IgD-negative memory B cell (primary cell): Measurements from ENCODE around the gene JADE2. TPM values are rescaled to one million over a fixed set of nuclear protein-coding genes. Genes with fewer than 3 reads are reported as not detected.

ENCODE experiments used
- H3K27ac Mint-ChIP-seq, 3 donors: one replicate each; pipeline ENCODE4 v1.8.0; 2020 to 2022; ENCODE audit warnings: mild to moderate bottlenecking in 3 of 3, mixed read lengths in 3 of 3, moderate library complexity in 1 of 3
- H3K27me3 Mint-ChIP-seq: one replicate; pipeline ENCODE4 v1.8.0; 2021; ENCODE audit warnings: mixed read lengths
- H3K36me3 Mint-ChIP-seq: one replicate; pipeline ENCODE4 v1.8.0; 2020; ENCODE audit warnings: mild to moderate bottlenecking, mixed read lengths
- H3K4me1 Mint-ChIP-seq, 3 donors: one replicate each; pipeline ENCODE4 v1.8.0; 2020 to 2022; ENCODE audit warnings: mixed read lengths in 3 of 3, mild to moderate bottlenecking in 1 of 3
- H3K4me3 Mint-ChIP-seq, 4 donors: one replicate each; pipeline ENCODE4 v1.8.0; 2020 to 2022; ENCODE audit warnings: mild to moderate bottlenecking in 4 of 4, mixed read lengths in 4 of 4, moderate library complexity in 3 of 4
- H3K9me3 Mint-ChIP-seq, 3 donors: one replicate each; pipeline ENCODE4 v1.8.0; 2020 to 2021; ENCODE audit warnings: mixed read lengths in 3 of 3, mild to moderate bottlenecking in 1 of 3
- polyA plus RNA-seq: library from polyadenylated mRNA; unstranded; fragments of 300-500 nt; fragmentation: Illumina TruSeq; gene quantifications from one replicate; pipeline ENCODE4 v1.2.3, GENCODE V29; 2021

The JADE2 gene
- polyA plus RNA-seq, 1 donor from 2014 or later, result 46.7 TPM

DNA sequence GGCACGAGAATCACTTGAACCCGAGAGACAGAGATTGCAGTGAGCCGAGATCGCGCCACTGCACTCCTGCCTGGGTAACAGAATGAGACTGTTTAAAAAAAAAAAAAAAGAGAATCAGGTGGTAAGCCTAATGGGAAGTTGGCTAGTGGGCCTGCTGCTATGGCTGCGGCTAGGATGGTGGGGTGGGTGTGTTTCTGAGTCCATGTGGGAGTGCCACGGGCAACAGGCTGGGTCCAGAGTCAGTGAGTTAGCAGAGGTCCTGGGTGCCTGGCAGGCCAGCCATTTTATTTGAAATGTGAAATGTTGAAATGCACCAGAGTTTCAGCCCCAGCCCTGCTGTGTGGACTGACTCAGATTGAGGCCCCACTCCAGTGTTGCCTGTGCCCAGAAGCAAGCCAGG is 37.8 kb downstream of the JADE2 start:
- no peaks in the 10 kb centered on the region for H3K36me3 Mint-ChIP-seq
- peaks cover 3 to 6% (median 4%) of the 10 kb centered on the region in 3 donors for H3K4me1 Mint-ChIP-seq
- no peak overlapping the region for H3K4me3 Mint-ChIP-seq
- peak overlapping the region in 2 of 3 donors; percentile 31 to 82 for H3K27ac Mint-ChIP-seq
- H3K27me3 Mint-ChIP-seq, result no peaks in the 10 kb centered on the region
- H3K9me3 Mint-ChIP-seq, result no peaks in the 10 kb centered on the region

DNA sequence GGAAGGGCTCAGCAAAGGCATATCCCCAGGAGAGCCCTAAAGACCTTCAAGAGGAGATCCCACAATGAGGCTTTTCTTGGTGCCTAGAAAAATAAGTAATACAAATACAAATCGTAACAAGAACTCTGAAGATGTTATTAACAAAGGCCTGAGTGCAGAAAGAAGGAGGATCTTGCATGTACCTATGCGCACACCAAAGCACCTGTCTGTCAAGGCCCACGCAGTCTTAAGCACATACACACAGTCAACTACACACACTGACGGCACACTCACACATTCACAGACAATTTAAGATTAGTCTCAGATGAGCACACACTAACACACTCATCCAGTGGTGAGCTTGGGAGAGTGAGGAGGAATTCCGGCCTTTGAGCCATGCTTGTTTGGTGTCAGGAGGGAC is 38.5 kb downstream of the JADE2 start:
- no peak overlapping the region for H3K4me3 Mint-ChIP-seq
- H3K27me3 Mint-ChIP-seq, result no peaks in the 10 kb centered on the region
- H3K4me1 Mint-ChIP-seq, result peaks cover 4 to 6% (median 4%) of the 10 kb centered on the region in 3 donors
- H3K36me3 Mint-ChIP-seq, result no peaks in the 10 kb centered on the region
- peak overlapping the region in 2 of 3 donors; percentile 58 to 73 for H3K27ac Mint-ChIP-seq
- H3K9me3 Mint-ChIP-seq, result no peaks in the 10 kb centered on the region

DNA sequence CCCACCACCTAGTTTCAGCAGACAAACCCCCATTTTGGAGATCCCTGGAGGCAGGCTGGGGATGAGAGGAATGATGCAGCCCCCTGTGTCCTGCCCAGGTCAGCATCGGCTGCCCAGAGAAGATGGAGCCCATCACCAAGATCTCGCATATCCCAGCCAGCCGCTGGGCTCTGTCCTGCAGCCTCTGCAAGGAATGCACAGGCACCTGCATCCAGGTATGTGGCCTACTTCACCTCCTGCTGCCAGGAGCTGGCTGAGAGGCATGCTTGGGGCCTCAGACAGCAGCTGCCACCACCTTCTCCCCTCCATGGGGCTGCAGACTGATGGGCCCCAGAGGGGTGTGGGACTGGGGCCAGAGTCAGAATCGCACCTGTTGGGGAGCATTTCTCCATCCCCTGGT is 38.9 kb downstream of the JADE2 start:
- Mint-ChIP-seq H3K36me3 (no peaks in the 10 kb centered on the region), H3K4me1 (peaks cover 4 to 6% (median 5%) of the 10 kb centered on the region in 3 donors), H3K9me3 (no peaks in the 10 kb centered on the region), H3K4me3 (no peak overlapping the region), H3K27ac (peak overlapping the region in 2 of 3 donors; percentile 58 to 73), H3K27me3 (no peaks in the 10 kb centered on the region)

DNA sequence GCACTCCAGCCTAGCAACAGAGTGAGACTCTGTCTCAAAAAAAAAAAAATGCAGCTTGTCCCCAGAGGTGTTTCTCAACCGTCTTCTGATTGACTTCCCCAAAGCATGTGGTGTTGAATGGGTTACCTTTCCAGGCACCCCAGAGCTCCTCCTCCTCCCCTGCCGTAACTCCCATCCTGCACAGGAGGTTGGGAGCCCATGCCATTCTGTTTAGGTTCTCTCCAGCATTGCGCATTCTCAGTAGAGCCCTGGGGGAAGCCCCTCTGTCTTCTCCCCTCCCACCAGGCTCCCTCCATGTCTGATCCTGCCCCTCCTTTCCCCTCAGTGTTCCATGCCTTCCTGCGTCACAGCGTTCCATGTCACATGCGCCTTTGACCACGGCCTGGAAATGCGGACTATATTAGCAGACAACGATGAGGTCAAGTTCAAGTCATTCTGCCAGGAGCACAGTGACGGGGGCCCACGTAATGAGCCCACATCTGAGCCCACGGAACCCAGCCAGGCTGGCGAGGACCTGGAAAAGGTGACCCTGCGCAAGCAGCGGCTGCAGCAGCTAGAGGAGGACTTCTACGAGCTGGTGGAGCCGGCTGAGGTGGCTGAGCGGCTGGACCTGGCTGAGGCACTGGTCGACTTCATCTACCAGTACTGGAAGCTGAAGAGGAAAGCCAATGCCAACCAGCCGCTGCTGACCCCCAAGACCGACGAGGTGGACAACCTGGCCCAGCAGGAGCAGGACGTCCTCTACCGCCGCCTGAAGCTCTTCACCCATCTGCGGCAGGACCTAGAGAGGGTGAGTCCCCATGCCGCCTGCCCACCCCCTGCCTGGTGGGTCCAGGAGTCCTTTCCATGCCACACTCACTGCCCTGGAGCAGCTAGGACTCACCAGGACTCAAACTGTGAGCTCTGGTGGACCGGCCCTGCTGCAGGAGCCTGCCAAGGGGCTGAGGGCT is 40.6 kb downstream of the JADE2 start:
- Mint-ChIP-seq H3K9me3 (peaks cover 0 to 1% (median 0%) of the 10 kb centered on the region in 3 donors), H3K27me3 (no peaks in the 10 kb centered on the region), H3K4me3 (no peak overlapping the region), H3K4me1 (peaks cover 0 to 10% (median 4%) of the 10 kb centered on the region in 3 donors), H3K36me3 (no peaks in the 10 kb centered on the region), H3K27ac (no peak overlapping the region)

DNA sequence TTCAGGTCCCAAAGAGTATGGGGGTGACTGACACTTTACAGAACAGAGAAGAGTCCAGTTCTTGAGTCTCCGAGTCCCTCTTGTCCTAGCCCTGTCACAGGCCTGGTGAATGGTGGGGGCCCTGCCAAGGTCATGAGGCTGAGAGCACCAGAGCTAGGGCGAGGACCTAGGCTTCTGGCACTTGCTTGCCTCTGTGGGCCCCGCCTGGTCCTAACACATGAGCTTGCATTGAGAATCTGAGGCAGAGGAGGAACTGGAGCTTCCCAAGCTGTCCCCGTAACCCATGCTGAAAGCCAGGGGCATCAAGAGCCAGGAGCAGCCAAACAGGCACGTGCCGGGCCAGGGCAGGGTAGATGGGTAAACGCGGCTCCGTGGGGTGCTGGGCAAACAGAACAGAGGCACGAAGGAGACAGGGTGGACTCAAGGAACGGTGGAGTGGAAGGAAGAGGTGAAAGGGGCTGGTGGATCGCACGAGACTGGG is 41.3 kb downstream of the JADE2 start:
- no peaks in the 10 kb centered on the region for H3K27me3 Mint-ChIP-seq
- peaks cover 0 to 8% (median 4%) of the 10 kb centered on the region in 3 donors for H3K4me1 Mint-ChIP-seq
- no peak overlapping the region for H3K4me3 Mint-ChIP-seq
- H3K9me3 Mint-ChIP-seq, result peaks cover 0 to 1% (median 0%) of the 10 kb centered on the region in 3 donors
- H3K27ac Mint-ChIP-seq, result no peak overlapping the region
- H3K36me3 Mint-ChIP-seq, result no peaks in the 10 kb centered on the region

DNA sequence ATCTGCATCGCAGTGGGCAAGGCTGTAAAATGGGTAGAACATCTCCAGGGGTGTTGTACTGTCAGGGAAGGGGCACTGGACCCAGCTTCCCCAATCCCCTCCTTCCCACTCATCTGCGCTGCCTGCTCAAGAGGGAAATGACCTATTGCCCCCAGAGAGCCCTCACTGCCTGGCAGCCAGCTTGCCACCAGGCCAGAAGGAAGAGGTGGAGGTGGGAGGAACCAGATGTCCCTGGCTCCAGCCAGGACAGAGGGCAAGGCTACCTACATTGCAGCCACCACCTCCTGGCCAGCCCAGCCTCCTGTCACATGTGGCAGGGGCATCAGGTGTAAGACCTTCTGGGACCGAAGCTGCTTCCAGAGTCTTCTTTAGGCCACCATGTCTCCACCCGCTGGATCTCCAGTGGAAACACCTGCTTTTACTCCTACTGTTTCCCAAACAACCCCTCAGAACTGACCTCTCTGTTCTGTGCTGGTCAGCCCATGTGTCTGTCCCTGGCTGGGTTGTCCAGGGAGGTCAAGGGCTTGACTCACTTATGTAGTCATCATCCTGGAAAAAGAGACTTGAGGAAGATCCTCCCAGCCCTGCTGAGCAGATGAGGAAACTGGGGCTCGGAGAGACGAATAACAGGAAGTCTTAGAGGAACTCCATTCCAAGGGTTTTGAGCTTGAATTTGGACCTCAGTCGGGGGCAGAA is 42.3 kb downstream of the JADE2 start:
- Mint-ChIP-seq H3K9me3 (peaks cover 0 to 1% (median 0%) of the 10 kb centered on the region in 3 donors), H3K36me3 (no peaks in the 10 kb centered on the region), H3K4me3 (no peak overlapping the region), H3K4me1 (peaks cover 0 to 11% (median 3%) of the 10 kb centered on the region in 3 donors), H3K27ac (peak overlapping the region in 2 of 3 donors; percentile 73 to 80), H3K27me3 (no peaks in the 10 kb centered on the region)

DNA sequence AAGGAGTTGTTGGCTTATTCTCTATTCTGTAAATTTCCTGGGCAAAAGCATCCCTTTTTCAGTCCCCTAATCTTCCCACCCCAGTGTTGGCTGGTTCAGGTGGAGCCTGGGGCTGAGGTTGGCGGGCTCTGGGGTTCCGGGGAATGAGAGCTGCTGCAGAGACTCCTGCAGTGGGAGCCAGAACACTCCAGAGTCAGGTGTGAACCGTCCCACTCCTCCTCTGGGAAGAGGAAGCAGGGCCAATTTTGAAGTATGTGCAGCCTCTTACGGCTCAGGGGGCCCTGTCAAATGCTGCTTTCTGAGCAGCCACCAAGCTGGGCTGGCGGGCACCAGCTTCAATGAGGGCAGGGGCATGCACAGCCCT is 42.8 kb downstream of the JADE2 start:
- Mint-ChIP-seq H3K4me3 (no peak overlapping the region), H3K4me1 (peaks cover 0 to 11% (median 3%) of the 10 kb centered on the region in 3 donors), H3K27ac (peak overlapping the region in 1 of 3 donors; percentile 80), H3K9me3 (peaks cover 0 to 1% (median 0%) of the 10 kb centered on the region in 3 donors), H3K36me3 (peaks cover 2% of the 10 kb centered on the region), H3K27me3 (no peaks in the 10 kb centered on the region)

DNA sequence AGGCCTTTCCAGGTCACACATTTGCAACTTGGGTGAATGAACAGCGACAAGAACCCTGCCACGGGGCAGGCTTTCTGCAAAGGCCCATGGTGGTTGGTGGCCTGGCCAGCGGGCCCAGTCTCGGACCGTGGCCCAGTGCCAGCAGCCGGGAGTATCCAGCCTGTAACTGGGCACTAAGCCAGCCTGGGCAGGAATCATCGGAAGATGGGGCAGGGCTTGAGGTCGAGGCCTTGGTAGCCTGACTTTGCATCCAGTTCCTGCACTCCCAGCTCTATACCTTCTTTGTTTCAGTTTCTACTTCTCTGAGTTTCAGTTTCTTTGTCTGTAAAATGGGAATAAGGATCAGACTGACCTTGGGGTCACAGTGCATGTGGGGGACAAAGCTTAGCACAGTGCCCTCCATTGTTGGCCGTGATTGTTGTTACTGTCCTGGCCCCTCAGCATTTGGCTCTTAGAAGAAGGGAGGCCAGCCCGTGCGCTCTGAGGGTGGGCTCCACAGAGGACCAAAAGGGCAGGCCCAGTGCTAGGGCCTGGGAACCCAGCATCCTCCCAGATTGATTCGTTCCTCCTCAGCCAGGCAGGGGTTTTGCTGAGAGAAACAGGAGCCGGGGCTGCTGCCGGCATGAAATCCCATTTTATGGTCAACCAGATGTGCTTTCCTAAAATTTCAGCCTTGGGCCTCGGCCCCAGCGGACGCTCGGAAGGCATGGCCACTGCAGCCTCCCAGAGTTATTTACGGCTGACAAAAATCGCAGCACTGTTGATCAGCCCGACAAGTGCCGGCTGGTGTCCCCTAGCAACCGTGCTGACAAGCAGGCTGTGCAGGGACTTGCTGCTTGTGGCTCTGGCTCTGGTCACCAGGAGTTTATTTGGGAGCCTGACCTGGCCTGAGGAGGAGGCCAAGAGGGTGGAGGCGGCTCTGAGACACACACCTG is 43.6 kb downstream of the JADE2 start:
- Mint-ChIP-seq H3K9me3 (peaks cover 0 to 1% (median 0%) of the 10 kb centered on the region in 3 donors), H3K4me3 (no peak overlapping the region), H3K4me1 (peaks cover 0 to 11% (median 3%) of the 10 kb centered on the region in 3 donors), H3K27me3 (no peaks in the 10 kb centered on the region), H3K36me3 (peaks cover 2% of the 10 kb centered on the region), H3K27ac (peak overlapping the region in 2 of 3 donors; percentile 39 to 88)

DNA sequence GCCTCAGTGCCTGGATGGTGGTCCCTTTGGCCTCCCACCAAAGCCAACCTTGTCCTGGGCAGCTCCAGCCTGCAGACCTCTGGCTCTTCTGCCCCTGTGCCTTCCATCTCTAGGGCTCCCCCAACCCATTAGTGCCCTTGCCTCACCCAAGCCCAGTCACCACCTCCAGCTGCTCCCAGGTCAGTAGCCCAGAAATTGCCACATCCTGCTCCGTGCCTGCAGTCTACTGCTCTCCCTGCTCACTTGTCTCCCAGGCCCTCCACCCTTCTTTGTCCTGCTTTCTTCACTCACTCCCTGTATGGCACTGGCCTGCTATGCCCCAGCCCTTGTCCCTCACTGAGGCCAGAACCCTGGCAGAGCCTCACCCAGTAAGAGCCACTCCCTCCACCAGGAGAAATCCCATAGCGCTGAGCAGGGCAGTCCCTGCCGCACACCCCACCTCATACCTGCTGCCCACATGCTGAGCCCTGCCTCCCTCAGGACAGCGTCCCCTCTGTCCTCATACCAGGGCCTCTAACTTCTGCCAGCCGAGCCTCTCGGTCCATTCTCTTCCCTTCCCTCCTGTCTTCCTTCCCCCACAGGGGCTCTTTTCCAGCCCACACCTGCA is 44.4 kb downstream of the JADE2 start:
- Mint-ChIP-seq H3K36me3 (peaks cover 2% of the 10 kb centered on the region), H3K4me3 (no peak overlapping the region), H3K27ac (peak overlapping the region; percentile 47 to 94 (median 73)), H3K27me3 (no peaks in the 10 kb centered on the region), H3K9me3 (peaks cover 0 to 1% (median 0%) of the 10 kb centered on the region in 3 donors), H3K4me1 (peaks cover 0 to 11% (median 3%) of the 10 kb centered on the region in 3 donors)

DNA sequence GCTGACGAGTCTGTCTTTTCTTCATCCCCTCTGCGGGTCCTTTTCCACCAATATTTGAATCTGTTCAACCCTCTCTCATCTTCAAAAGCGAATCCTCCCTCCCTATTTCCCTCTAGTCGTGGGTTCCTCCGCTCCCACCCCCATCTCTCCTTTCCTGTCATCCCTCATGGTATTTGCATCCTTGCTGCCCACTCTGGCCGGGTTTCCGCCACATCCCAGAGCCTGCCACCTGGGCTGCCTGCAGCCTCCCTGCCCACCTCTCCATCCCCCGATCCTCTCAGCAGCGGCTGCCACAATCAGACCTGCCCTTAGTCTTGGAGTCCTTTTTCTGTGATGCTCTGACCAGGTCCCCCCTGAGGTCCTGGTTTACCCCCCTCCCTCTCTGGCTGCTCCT is 44.9 kb downstream of the JADE2 start:
- Mint-ChIP-seq H3K27me3 (no peaks in the 10 kb centered on the region), H3K4me3 (no peak overlapping the region), H3K27ac (peak overlapping the region in 2 of 3 donors; percentile 47 to 76), H3K4me1 (peaks cover 0 to 11% (median 3%) of the 10 kb centered on the region in 3 donors), H3K9me3 (peaks cover 0 to 1% (median 0%) of the 10 kb centered on the region in 3 donors), H3K36me3 (peaks cover 5% of the 10 kb centered on the region)

DNA sequence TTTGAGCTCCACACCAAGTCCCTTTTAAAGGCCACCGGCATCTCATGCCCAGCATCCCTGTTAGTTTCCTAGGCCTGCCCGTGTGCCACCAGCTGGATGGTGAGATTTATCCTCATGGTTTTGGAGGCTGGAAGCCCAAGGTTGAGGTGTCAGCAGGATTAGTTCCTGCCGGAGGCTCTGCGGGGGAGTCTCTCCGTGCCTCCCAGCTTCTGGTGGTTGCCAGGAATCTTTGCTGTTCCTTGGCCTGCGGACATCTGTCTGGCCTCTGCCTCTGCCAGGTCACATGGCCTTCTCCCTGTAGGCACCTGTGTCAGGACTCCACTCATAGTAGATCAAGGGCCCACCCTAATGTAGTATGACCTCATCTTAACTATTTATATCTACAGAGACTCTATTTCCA is 45.4 kb downstream of the JADE2 start:
- Mint-ChIP-seq H3K4me1 (peaks cover 0 to 11% (median 3%) of the 10 kb centered on the region in 3 donors), H3K4me3 (no peak overlapping the region), H3K36me3 (peaks cover 5% of the 10 kb centered on the region), H3K27ac (peak overlapping the region in 1 of 3 donors; percentile 76), H3K9me3 (peaks cover 0 to 1% (median 0%) of the 10 kb centered on the region in 3 donors), H3K27me3 (no peaks in the 10 kb centered on the region)

DNA sequence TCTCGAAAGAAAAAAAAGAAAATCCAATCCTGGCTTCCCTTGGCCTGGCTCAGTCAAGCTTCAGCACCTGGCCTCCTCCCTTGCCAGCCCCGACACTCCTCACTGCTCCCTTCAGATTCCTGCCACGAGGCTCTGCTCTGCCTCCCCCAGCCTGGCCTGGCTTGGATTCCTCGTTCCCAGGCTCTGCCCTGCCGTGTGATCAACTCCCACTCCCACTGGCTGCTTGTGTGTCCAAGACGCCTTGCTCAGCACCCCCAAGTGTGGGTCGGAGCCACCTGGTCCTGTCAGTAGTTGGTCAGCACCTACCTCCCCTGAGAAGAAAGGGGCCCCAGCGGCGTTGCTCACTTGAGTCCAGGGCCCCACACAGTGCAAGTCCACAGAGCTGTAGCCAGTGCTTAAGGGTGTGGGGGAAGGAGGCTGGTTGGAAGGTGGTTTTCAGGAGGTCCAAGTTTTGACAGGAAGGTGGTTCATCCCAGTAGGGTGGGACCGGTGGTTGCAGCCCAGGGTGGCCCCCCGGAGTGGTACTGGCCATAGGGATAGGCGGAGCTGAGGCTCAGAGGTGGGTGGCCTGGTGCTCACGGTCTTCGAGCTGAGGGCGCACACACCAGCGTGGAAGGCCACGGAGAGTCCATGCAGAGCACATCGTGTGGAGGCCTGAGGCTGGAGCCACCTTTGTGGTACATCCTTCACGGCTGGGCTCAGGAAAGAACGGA is 46.4 kb downstream of the JADE2 start:
- H3K4me1 Mint-ChIP-seq, result peaks cover 0 to 11% (median 4%) of the 10 kb centered on the region in 3 donors
- peak overlapping the region in 2 of 3 donors; percentile 46 to 53 for H3K27ac Mint-ChIP-seq
- peaks cover 0 to 1% (median 0%) of the 10 kb centered on the region in 3 donors for H3K9me3 Mint-ChIP-seq
- peaks cover 5% of the 10 kb centered on the region for H3K36me3 Mint-ChIP-seq
- H3K4me3 Mint-ChIP-seq, result no peak overlapping the region
- no peaks in the 10 kb centered on the region for H3K27me3 Mint-ChIP-seq

DNA sequence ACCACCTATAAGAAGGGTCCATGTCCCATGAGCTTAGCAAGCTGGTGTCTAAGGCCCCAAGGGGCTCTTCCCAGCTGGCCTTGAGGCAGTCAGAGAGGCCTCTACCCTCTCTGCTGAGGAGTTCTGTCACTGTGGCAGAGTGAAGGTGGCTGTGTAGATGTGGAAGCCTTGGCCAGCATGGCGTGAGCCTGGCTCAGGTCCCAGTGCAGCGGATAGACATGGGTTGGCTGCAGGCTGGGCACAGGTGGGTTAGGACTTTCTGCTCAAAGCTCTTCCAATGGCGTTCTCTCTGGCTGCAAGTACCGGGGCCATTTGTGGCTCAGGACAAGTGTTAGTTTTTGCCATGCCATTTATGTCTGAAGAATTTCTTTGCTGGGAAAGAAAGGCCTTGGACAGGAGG is 47.3 kb downstream of the JADE2 start:
- H3K4me3 Mint-ChIP-seq, result no peak overlapping the region
- no peak overlapping the region for H3K27ac Mint-ChIP-seq
- peaks cover 4 to 14% (median 6%) of the 10 kb centered on the region in 3 donors for H3K4me1 Mint-ChIP-seq
- peaks cover 5% of the 10 kb centered on the region for H3K36me3 Mint-ChIP-seq
- no peaks in the 10 kb centered on the region for H3K27me3 Mint-ChIP-seq
- peaks cover 0 to 1% (median 0%) of the 10 kb centered on the region in 3 donors for H3K9me3 Mint-ChIP-seq
